ENCODE measurements around the gene BCR. TPM values are rescaled to one million over a fixed set of nuclear protein-coding genes. Genes with fewer than 3 reads are reported as not detected.

Gene BCR
- total RNA-seq, 1 donor from 2014 or later: 78.3 TPM

GRCh38 chr22:23353696-23354095 lies 173.4 kb downstream of the BCR start:
- no peak overlapping the region for H3K4me3 ChIP-seq
- H3K4me1 ChIP-seq: no peaks in the 10 kb centered on the region
- no peaks in the 10 kb centered on the region for H3K9me3 ChIP-seq
- ATAC-seq (no peak), DNase-seq (no peak)
- no peak overlapping the region for H3K27ac ChIP-seq
- intact Hi-C loops (cut with DNase I): no loop called here
- peaks cover 12% of the 10 kb centered on the region for H3K27me3 ChIP-seq
- TF ChIP-seq CTCF (IDR thresholded peaks at IDR 0.05): no peak
- H3K36me3 ChIP-seq: no peaks in the 10 kb centered on the region

- Histone ChIP-seq H3K9me3 (no peaks in the 10 kb centered on the region), H3K27me3 (peaks cover 12% of the 10 kb centered on the region), H3K4me3 (no peak overlapping the region), H3K4me1 (no peaks in the 10 kb centered on the region), H3K36me3 (no peaks in the 10 kb centered on the region), H3K27ac (no peak overlapping the region)
- TF ChIP-seq CTCF (IDR thresholded peaks at IDR 0.05): no peak
- intact Hi-C loops (cut with DNase I): no loop called here
- ATAC-seq: no peak
- no peak for DNase-seq
Measured at GRCh38 chr22:23356094-23356493, 175.8 kb downstream of the BCR start.

GRCh38 chr22:23357053-23357452 lies 176.7 kb downstream of the BCR start:
- DNase-seq: no peak
- Histone ChIP-seq H3K4me3 (no peak overlapping the region), H3K27ac (no peak overlapping the region), H3K9me3 (no peaks in the 10 kb centered on the region), H3K27me3 (peaks cover 6% of the 10 kb centered on the region), H3K36me3 (no peaks in the 10 kb centered on the region), H3K4me1 (no peaks in the 10 kb centered on the region)
- no peak for TF ChIP-seq CTCF (IDR thresholded peaks at IDR 0.05)
- intact Hi-C loops (cut with DNase I): no loop called here
- no peak for ATAC-seq

- no peak for ATAC-seq
Measured at GRCh38 chr22:23359583-23360123, 179.3 kb downstream of the BCR start.

GRCh38 chr22:23361676-23362075 lies 181.4 kb downstream of the BCR start:
- no peaks in the 10 kb centered on the region for H3K9me3 ChIP-seq
- intact Hi-C loops (cut with DNase I): no loop called here
- no peaks in the 10 kb centered on the region for H3K36me3 ChIP-seq
- no peak for ATAC-seq
- TF ChIP-seq CTCF (IDR thresholded peaks at IDR 0.05): no peak
- no peak overlapping the region for H3K4me3 ChIP-seq
- H3K27ac ChIP-seq: no peak overlapping the region
- H3K27me3 ChIP-seq: no peaks in the 10 kb centered on the region
- no peak for DNase-seq
- H3K4me1 ChIP-seq: no peaks in the 10 kb centered on the region

More at GRCh38 chr22:23359583-23360123, 179.3 kb downstream of the BCR start:
- intact Hi-C loops (cut with DNase I): no loop called here
- H3K27ac ChIP-seq: no peak overlapping the region
- H3K27me3 ChIP-seq: no peaks in the 10 kb centered on the region
- H3K4me1 ChIP-seq: no peaks in the 10 kb centered on the region
- no peaks in the 10 kb centered on the region for H3K36me3 ChIP-seq
- no peak for TF ChIP-seq CTCF (IDR thresholded peaks at IDR 0.05)
- DNase-seq: no peak
- no peak overlapping the region for H3K4me3 ChIP-seq
- no peaks in the 10 kb centered on the region for H3K9me3 ChIP-seq

GRCh38 chr22:23363683-23364082 lies 183.4 kb downstream of the BCR start:
- no peak for DNase-seq
- Histone ChIP-seq H3K4me1 (no peaks in the 10 kb centered on the region), H3K27me3 (no peaks in the 10 kb centered on the region), H3K36me3 (no peaks in the 10 kb centered on the region), H3K27ac (no peak overlapping the region), H3K4me3 (no peak overlapping the region), H3K9me3 (no peaks in the 10 kb centered on the region)
- no peak for ATAC-seq
- intact Hi-C loops (cut with DNase I): no loop called here
- no peak for TF ChIP-seq CTCF (IDR thresholded peaks at IDR 0.05)

All from upper lobe of right lung (tissue), 1 donor.